GM12878 (cell line): Measurements from ENCODE around the gene DIO1. TPM values are rescaled to one million over a fixed set of nuclear protein-coding genes. Genes with fewer than 3 reads are reported as not detected.

Experiments used
- ASH2L ChIP-seq: fragments of 300-600, 200-600 bp; sonication (generic); IDR thresholded peaks from 2 replicates; pipeline ENCODE4 v1.6.1; 2017; ENCODE audit warnings: low read depth, mild to moderate bottlenecking, borderline replicate concordance
- ATF7 ChIP-seq: fragments of 450-650 bp; IDR thresholded peaks from 2 replicates; pipeline ENCODE4 v1.6.1; 2016; ENCODE audit warnings: low read depth, mild to moderate bottlenecking
- BACH1 ChIP-seq: fragments of 450-650 bp; IDR thresholded peaks from 2 replicates; pipeline ENCODE4 v1.6.1; 2017; ENCODE audit warnings: mild to moderate bottlenecking, borderline replicate concordance
- DPF2 ChIP-seq: fragments of 450-650 bp; IDR thresholded peaks from 2 replicates; pipeline ENCODE4 v1.6.1; 2017; ENCODE audit warnings: mild to moderate bottlenecking
- FOXM1 ChIP-seq: IDR thresholded peaks from 2 replicates; pipeline ENCODE4 v1.6.1; 2012; ENCODE audit warnings: low read depth, mild to moderate bottlenecking, inconsistent platforms, low read length, moderate library complexity
- IRF3 ChIP-seq: fragments of 450-650 bp; IDR thresholded peaks from 2 replicates; pipeline ENCODE4 v1.6.1; 2014; ENCODE audit warnings: mild to moderate bottlenecking
- JUND ChIP-seq: IDR thresholded peaks from 2 replicates; pipeline ENCODE4 v1.6.1; 2012; ENCODE audit warnings: low read depth, mild to moderate bottlenecking, low read length, improper control_type of control experiment, moderate library complexity
- LARP7 ChIP-seq: fragments of 450-650 bp; IDR thresholded peaks from 2 replicates; pipeline ENCODE4 v1.6.1; 2017; ENCODE audit warnings: mild to moderate bottlenecking
- MLLT1 ChIP-seq: fragments of 450-650 bp; IDR thresholded peaks from 2 replicates; pipeline ENCODE4 v1.6.1; 2016; ENCODE audit warnings: mild to moderate bottlenecking
- PML ChIP-seq: IDR thresholded peaks from 2 replicates; pipeline ENCODE4 v1.6.1; 2012; ENCODE audit warnings: low read length, inconsistent platforms
- POLR2A ChIP-seq: IDR thresholded peaks from 2 replicates; pipeline ENCODE4 v1.6.1; 2011; ENCODE audit warnings: low read depth, mild to moderate bottlenecking, low read length
- POU2F2 ChIP-seq: IDR thresholded peaks from 3 replicates; pipeline ENCODE4 v1.6.1; 2011; ENCODE audit warnings: low read depth, mild to moderate bottlenecking, low read length, borderline replicate concordance
- RELA ChIP-seq: fragments of 450-650 bp; IDR thresholded peaks from 2 replicates; pipeline ENCODE4 v1.8.0; 2014; ENCODE audit warnings: borderline replicate concordance; ENCODE audit not compliant: partially characterized antibody
- SREBF2 ChIP-seq: IDR thresholded peaks from 2 replicates; pipeline ENCODE4 v1.6.1; 2012; ENCODE audit warnings: mild to moderate bottlenecking, low read length
- STAT1 ChIP-seq: fragments of 450-650 bp; conservative IDR thresholded peaks from 2 replicates; pipeline ENCODE4 v1.6.1; 2014; ENCODE audit warnings: antibody characterized with exemption, mild to moderate bottlenecking
- STAT3 ChIP-seq: IDR thresholded peaks from 2 replicates; pipeline ENCODE4 v1.6.1; 2011; ENCODE audit warnings: low read depth, low read length, improper control_type of control experiment
- TCF12 ChIP-seq: IDR thresholded peaks from 2 replicates; pipeline ENCODE4 v1.6.1; 2011; ENCODE audit warnings: low read depth, mild to moderate bottlenecking, low read length
- YBX1 ChIP-seq: fragments of 450-650 bp; IDR thresholded peaks from 2 replicates; pipeline ENCODE4 v1.6.1; 2016; ENCODE audit warnings: antibody characterized with exemption
- YY1 ChIP-seq: IDR thresholded peaks from 2 replicates; pipeline ENCODE4 v1.6.1; 2011; ENCODE audit warnings: low read depth, mild to moderate bottlenecking, low read length
- ZNF24 ChIP-seq: fragments of 450-650 bp; IDR thresholded peaks from 2 replicates; pipeline ENCODE4 v1.6.1; 2017; ENCODE audit warnings: antibody characterized with exemption, mild to moderate bottlenecking
- polyA plus RNA-seq, 11 experiments: library from polyadenylated mRNA; depleted of rRNA in 4 of 11; unstranded in 6 of 11; stranded (reverse) in 5 of 11; fragments of >200 nt; fragmentation: Nextera tagmentation in 4 of 11; fragmentation: Illumina TruSeq in 1 of 11; extraction: Ambion mirVana in 4 of 11; extraction: Trizol in 1 of 11; gene quantifications; 1 replicate in 1 of 11; 2 replicates in 10 of 11; pipeline versions ENCODE4 v1.2.1 to v1.2.3, GENCODE V29; 2011 to 2016; ENCODE audit warnings: inconsistent platforms in 2 of 11, missing spikeins in 2 of 11, low read depth in 1 of 11
- total RNA-seq, 4 experiments: library from RNA; depleted of rRNA in 3 of 4; stranded (reverse); fragments of >200 nt in 3 of 4; fragmentation: Illumina TruSeq in 1 of 4; extraction: Trizol in 1 of 4; gene quantifications; 2 replicates each; pipeline versions ENCODE4 v1.2.1 to v1.2.3, GENCODE V29; 2013 to 2021
- TF ChIP-seq, protein P1 (sequence below): fragments of 450-650 bp; IDR thresholded peaks from 2 replicates; pipeline ENCODE4 v1.6.1; 2017; ENCODE audit warnings: mild to moderate bottlenecking, moderate library complexity
- TF ChIP-seq, protein P2 (sequence below): fragments of 450-650 bp; IDR thresholded peaks from 2 replicates; pipeline ENCODE4 v1.6.1; 2017; ENCODE audit warnings: mild to moderate bottlenecking

DIO1 gene
- total and polyA plus RNA-seq, 10 of the 15 experiments (the other 5 are each of a cell fraction or from before 2014, with no cell fraction given) = 0.11 to 0.26 (median 0.12) TPM; not detected in 6

- TF ChIP-seq IRF3 (no peak), RELA (no peak), POLR2A (peak; percentile 91), ZNF24 (no peak), MLLT1 (peak; percentile 48; the same call in 1 of the 2 replicates), JUND (no peak), BACH1 (peak; percentile 95), DPF2 (no peak; the same call in 1 of the 2 replicates), PML (no peak), POU2F2 (peak; percentile 70; the same call in 1 of the 3 replicates), TCF12 (no peak), YY1 (peak; percentile 52), STAT3 (no peak), LARP7 (no peak), STAT1 (peak; percentile 73; the same call in 1 of the 2 replicates), YBX1 (no peak), SREBF2 (no peak), ASH2L (no peak), ATF7 (no peak), FOXM1 (no peak)
- TF ChIP-seq, protein P1, sequence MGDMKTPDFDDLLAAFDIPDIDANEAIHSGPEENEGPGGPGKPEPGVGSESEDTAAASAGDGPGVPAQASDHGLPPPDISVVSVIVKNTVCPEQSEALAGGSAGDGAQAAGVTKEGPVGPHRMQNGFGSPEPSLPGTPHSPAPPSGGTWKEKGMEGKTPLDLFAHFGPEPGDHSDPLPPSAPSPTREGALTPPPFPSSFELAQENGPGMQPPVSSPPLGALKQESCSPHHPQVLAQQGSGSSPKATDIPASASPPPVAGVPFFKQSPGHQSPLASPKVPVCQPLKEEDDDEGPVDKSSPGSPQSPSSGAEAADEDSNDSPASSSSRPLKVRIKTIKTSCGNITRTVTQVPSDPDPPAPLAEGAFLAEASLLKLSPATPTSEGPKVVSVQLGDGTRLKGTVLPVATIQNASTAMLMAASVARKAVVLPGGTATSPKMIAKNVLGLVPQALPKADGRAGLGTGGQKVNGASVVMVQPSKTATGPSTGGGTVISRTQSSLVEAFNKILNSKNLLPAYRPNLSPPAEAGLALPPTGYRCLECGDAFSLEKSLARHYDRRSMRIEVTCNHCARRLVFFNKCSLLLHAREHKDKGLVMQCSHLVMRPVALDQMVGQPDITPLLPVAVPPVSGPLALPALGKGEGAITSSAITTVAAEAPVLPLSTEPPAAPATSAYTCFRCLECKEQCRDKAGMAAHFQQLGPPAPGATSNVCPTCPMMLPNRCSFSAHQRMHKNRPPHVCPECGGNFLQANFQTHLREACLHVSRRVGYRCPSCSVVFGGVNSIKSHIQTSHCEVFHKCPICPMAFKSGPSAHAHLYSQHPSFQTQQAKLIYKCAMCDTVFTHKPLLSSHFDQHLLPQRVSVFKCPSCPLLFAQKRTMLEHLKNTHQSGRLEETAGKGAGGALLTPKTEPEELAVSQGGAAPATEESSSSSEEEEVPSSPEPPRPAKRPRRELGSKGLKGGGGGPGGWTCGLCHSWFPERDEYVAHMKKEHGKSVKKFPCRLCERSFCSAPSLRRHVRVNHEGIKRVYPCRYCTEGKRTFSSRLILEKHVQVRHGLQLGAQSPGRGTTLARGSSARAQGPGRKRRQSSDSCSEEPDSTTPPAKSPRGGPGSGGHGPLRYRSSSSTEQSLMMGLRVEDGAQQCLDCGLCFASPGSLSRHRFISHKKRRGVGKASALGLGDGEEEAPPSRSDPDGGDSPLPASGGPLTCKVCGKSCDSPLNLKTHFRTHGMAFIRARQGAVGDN = 0 out of 2 replicates have a peak, but pooled peaks have one; percentile 21
- TF ChIP-seq, protein P2, sequence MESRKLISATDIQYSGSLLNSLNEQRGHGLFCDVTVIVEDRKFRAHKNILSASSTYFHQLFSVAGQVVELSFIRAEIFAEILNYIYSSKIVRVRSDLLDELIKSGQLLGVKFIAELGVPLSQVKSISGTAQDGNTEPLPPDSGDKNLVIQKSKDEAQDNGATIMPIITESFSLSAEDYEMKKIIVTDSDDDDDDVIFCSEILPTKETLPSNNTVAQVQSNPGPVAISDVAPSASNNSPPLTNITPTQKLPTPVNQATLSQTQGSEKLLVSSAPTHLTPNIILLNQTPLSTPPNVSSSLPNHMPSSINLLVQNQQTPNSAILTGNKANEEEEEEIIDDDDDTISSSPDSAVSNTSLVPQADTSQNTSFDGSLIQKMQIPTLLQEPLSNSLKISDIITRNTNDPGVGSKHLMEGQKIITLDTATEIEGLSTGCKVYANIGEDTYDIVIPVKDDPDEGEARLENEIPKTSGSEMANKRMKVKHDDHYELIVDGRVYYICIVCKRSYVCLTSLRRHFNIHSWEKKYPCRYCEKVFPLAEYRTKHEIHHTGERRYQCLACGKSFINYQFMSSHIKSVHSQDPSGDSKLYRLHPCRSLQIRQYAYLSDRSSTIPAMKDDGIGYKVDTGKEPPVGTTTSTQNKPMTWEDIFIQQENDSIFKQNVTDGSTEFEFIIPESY = no peak
Measured at GRCh38 chr1:53945433-53946251, 51.7 kb downstream of the DIO1 start, which contains the start of gene IFT25 (continued).
